ENCODE results near the gene ZIK1.
A peak's percentile ranks its signal among the peaks of the same experiment; 100 is the strongest.

ZIK1 gene

GRCh38 chr19:57613941-57614743 lies 30.2 kb downstream of the ZIK1 start, which contains the start of gene ZNF134:
ZNF134 (plus strand) TSS chr19:57614242; CDS start chr19:57619469, 5,227 bp downstream.
- peak; percentile 94 for DNase-seq

GRCh38 chr19:57615346-57615745 lies 31.4 kb downstream of the ZIK1 start:
- no peak for DNase-seq

- DNase-seq: no peak
These were observed 36.9 kb downstream of the ZIK1 start for GRCh38 chr19:57620673-57621348.

GRCh38 chr19:57623091-57623490 lies 39.1 kb downstream of the ZIK1 start:
- no peak for DNase-seq

GRCh38 chr19:57632987-57633831 lies 49.3 kb downstream of the ZIK1 start, which contains the start of gene ZNF211:
ZNF211 (plus strand) TSS chr19:57633168; CDS start chr19:57633347, 179 bp downstream.
- DNase-seq: peak; percentile 92

GRCh38 chr19:57633832-57634131 lies 49.8 kb downstream of the ZIK1 start:
- no peak for DNase-seq

GRCh38 chr19:57637379-57637778 lies 53.4 kb downstream of the ZIK1 start:
- no peak for DNase-seq

GRCh38 chr19:57641715-57642234 lies 57.8 kb downstream of the ZIK1 start:
- DNase-seq: no peak

GRCh38 chr19:57642396-57643046 lies 58.6 kb downstream of the ZIK1 start:
- DNase-seq: no peak
